H9 (cell line): Measurements from ENCODE around the gene F10. TPM values are rescaled to one million over a fixed set of nuclear protein-coding genes. Genes with fewer than 3 reads are reported as not detected.

Source experiments
- DNase-seq: peaks from one replicate; pipeline ENCODE4 v3.0.0-alpha.2; 2017
- H2AFZ ChIP-seq: one replicate; pipeline ENCODE4 v1.6.1; 2013; ENCODE audit warnings: mild to moderate bottlenecking, low read length, control low read depth, moderate library complexity
- H2AK5ac ChIP-seq: 2 replicates; pipeline ENCODE4 v1.6.1; 2013; ENCODE audit warnings: low read length, control low read depth, mixed read lengths; ENCODE audit not compliant: insufficient read length
- H2BK120ac ChIP-seq: one replicate; pipeline ENCODE4 v1.6.1; 2013; ENCODE audit warnings: low read depth, mild to moderate bottlenecking, low read length, control low read depth, inconsistent platforms; ENCODE audit not compliant: poor library complexity, severe bottlenecking
- H2BK12ac ChIP-seq: 2 replicates; pipeline ENCODE4 v1.6.1; 2013; ENCODE audit warnings: low read length, control low read depth, mixed read lengths, low read depth; ENCODE audit not compliant: insufficient read length
- H2BK15ac ChIP-seq: 2 replicates; pipeline ENCODE4 v1.6.1; 2013; ENCODE audit warnings: low read depth, low read length, control low read depth
- H2BK20ac ChIP-seq: one replicate; pipeline ENCODE4 v1.6.1; 2013; ENCODE audit warnings: low read depth, mild to moderate bottlenecking, low read length, control low read depth, inconsistent platforms; ENCODE audit not compliant: poor library complexity, severe bottlenecking
- H2BK5ac ChIP-seq: 2 replicates; pipeline ENCODE4 v1.6.1; 2013; ENCODE audit warnings: low read length, control low read depth, mixed read lengths; ENCODE audit not compliant: insufficient read length
- H3K14ac ChIP-seq: 2 replicates; pipeline ENCODE4 v1.6.1; 2013; ENCODE audit warnings: low read length, control low read depth; ENCODE audit not compliant: insufficient read depth
- H3K18ac ChIP-seq: 2 replicates; pipeline ENCODE4 v1.6.1; 2013; ENCODE audit warnings: low read depth, mild to moderate bottlenecking, mixed read lengths, low read length, control low read depth; ENCODE audit not compliant: insufficient read length
- H3K23ac ChIP-seq: 2 replicates; pipeline ENCODE4 v1.6.1; 2013; ENCODE audit warnings: low read length, control low read depth, mixed read lengths, low read depth; ENCODE audit not compliant: insufficient read length
- H3K23me2 ChIP-seq: 2 replicates; pipeline ENCODE4 v1.6.1; 2013; ENCODE audit warnings: low read depth, mild to moderate bottlenecking, mixed read lengths, low read length, control low read depth; ENCODE audit not compliant: insufficient read length, poor library complexity, severe bottlenecking
- H3K27ac ChIP-seq: 2 replicates; pipeline ENCODE4 v1.5.1; 2013; ENCODE audit warnings: low read length, control low read depth, mixed read lengths, low read depth; ENCODE audit not compliant: insufficient read length
- H3K27me3 ChIP-seq: 2 replicates; pipeline ENCODE4 v1.6.1; 2013; ENCODE audit warnings: low read length, control low read depth, inconsistent platforms; ENCODE audit not compliant: insufficient read depth
- H3K4ac ChIP-seq: 2 replicates; pipeline ENCODE4 v1.6.1; 2013; ENCODE audit warnings: low read depth, mild to moderate bottlenecking, control low read depth, inconsistent platforms, low read length, moderate library complexity
- H3K4me1 ChIP-seq: 2 replicates; pipeline ENCODE4 v1.6.1; 2013; ENCODE audit warnings: low read length, control low read depth, inconsistent platforms; ENCODE audit not compliant: insufficient read depth
- H3K4me2 ChIP-seq: 2 replicates; pipeline ENCODE4 v1.6.1; 2013; ENCODE audit warnings: low read length, control low read depth, mixed read lengths; ENCODE audit not compliant: insufficient read length, insufficient read depth
- H3K56ac ChIP-seq: 2 replicates; pipeline ENCODE4 v1.6.1; 2013; ENCODE audit warnings: low read depth, mild to moderate bottlenecking, mixed read lengths, low read length, control low read depth; ENCODE audit not compliant: insufficient read length
- H3K79me1 ChIP-seq: 2 replicates; pipeline ENCODE4 v1.6.1; 2013; ENCODE audit warnings: low read depth, mild to moderate bottlenecking, moderate library complexity, low read length, control low read depth, inconsistent platforms; ENCODE audit not compliant: insufficient read depth, poor library complexity, severe bottlenecking
- H3K79me2 ChIP-seq: 2 replicates; pipeline ENCODE4 v1.6.1; 2013; ENCODE audit warnings: low read length, control low read depth, inconsistent platforms; ENCODE audit not compliant: insufficient read depth
- H3K9ac ChIP-seq: 2 replicates; pipeline ENCODE4 v1.6.1; 2013; ENCODE audit warnings: low read length, control low read depth, mixed read lengths; ENCODE audit not compliant: insufficient read length; ENCODE audit errors: extremely low read depth
- H3K9me3 ChIP-seq: one replicate; pipeline ENCODE4 v1.6.1; 2013; ENCODE audit warnings: low read depth, low read length, inconsistent platforms; ENCODE audit not compliant: control insufficient read depth
- H3T11ph ChIP-seq: one replicate; pipeline ENCODE4 v1.6.1; 2013; ENCODE audit warnings: mild to moderate bottlenecking, low read length, control low read depth, inconsistent platforms
- H4K20me1 ChIP-seq: one replicate; pipeline ENCODE4 v1.6.1; 2013; ENCODE audit not compliant: control insufficient read depth, insufficient read length, insufficient read depth
- H4K5ac ChIP-seq: 2 replicates; pipeline ENCODE4 v1.6.1; 2013; ENCODE audit warnings: low read depth, mild to moderate bottlenecking, mixed read lengths, low read length, control low read depth; ENCODE audit not compliant: insufficient read length
- H4K8ac ChIP-seq: replicated peaks from 2 replicates; pipeline ENCODE4 v1.6.1; 2013; ENCODE audit warnings: low read length, control low read depth, mixed read lengths, low read depth; ENCODE audit not compliant: insufficient read length
- H4K91ac ChIP-seq: 2 replicates; pipeline ENCODE4 v1.6.1; 2013; ENCODE audit warnings: low read depth, mild to moderate bottlenecking, moderate library complexity, mixed read lengths, low read length, control low read depth; ENCODE audit not compliant: insufficient read length
- H3K27ac Mint-ChIP-seq, 3 experiments: 2 replicates in 2 of 3; 3 replicates in 1 of 3; pipeline ENCODE4 v1.8.0; 2020 to 2021; ENCODE audit warnings: mixed read lengths in 3 of 3, mild to moderate bottlenecking in 1 of 3, moderate library complexity in 1 of 3
- H3K27me3 Mint-ChIP-seq: 2 replicates; pipeline ENCODE4 v1.8.0; 2021; ENCODE audit warnings: low read depth, mild to moderate bottlenecking, moderate library complexity, mixed read lengths
- H3K36me3 Mint-ChIP-seq, 3 experiments: 2 replicates in 2 of 3; 3 replicates in 1 of 3; pipeline ENCODE4 v1.8.0; 2020 to 2021; ENCODE audit warnings: low read depth in 3 of 3, mixed read lengths in 3 of 3; ENCODE audit not compliant: insufficient read depth in 1 of 3
- H3K4me1 Mint-ChIP-seq, 2 experiments: 2 replicates each; pipeline ENCODE4 v1.8.0; 2020; ENCODE audit warnings: mixed read lengths in 2 of 2
- H3K4me3 Mint-ChIP-seq, 2 experiments: 2 replicates in 1 of 2; 3 replicates in 1 of 2; pipeline ENCODE4 v1.8.0; 2020 to 2021; ENCODE audit warnings: mild to moderate bottlenecking in 2 of 2, mixed read lengths in 2 of 2, moderate library complexity in 1 of 2
- H3K9me3 Mint-ChIP-seq, 2 experiments: 2 replicates in 1 of 2; 3 replicates in 1 of 2; pipeline ENCODE4 v1.8.0; 2020; ENCODE audit warnings: mild to moderate bottlenecking in 2 of 2, mixed read lengths in 2 of 2, moderate library complexity in 1 of 2
- CTCF ChIP-seq: fragments of 200-600 bp; sonication (generic); conservative IDR thresholded peaks from 3 replicates; pipeline ENCODE4 v1.8.0; 2021; ENCODE audit warnings: antibody characterized with exemption, mild to moderate bottlenecking
- WGBS: extraction: QIAGEN DNeasy Blood & Tissue Kit; methylation state at CpG from one replicate; pipeline ENCODE4 v1.1.7; 2013; ENCODE audit warnings: missing lambda C conversion rate, low lambda C conversion rate, mixed read lengths; ENCODE audit not compliant: insufficient read length; ENCODE audit errors: extremely low coverage; 5-methylcytosine and 5-hydroxymethylcytosine counted together
- total RNA-seq: library from RNA; stranded (reverse); gene quantifications from 2 replicates; pipeline ENCODE4 v1.2.1, GENCODE V29; 2021

F10 gene
- total RNA-seq, 1 experiment from 2014 or later: 1.7 TPM

- H4K20me1 ChIP-seq: peaks cover 4% of the 10 kb centered on the region
- no peak within 1 kb of the TSS for H3K27ac ChIP-seq
- H3K23me2 ChIP-seq: peaks cover 4% of the 10 kb centered on the region
- DNase-seq: no peak
- no peak within 1 kb of the TSS for H3K56ac ChIP-seq
- peaks cover 3 to 4% of the 10 kb centered on the region in 2 experiments; a peak in 4 of 5 replicates for H3K9me3 Mint-ChIP-seq
- H3K14ac ChIP-seq: peak within 1 kb of the TSS; percentile 43; the same call in 1 of the 2 replicates
- H2BK15ac ChIP-seq: no peak within 1 kb of the TSS
- H3K27ac Mint-ChIP-seq: no peak within 1 kb of the TSS; a peak in 1 of 7 replicates
- no peak within 1 kb of the TSS for H2BK12ac ChIP-seq
- no peak for TF ChIP-seq CTCF
- no peaks in the 10 kb centered on the region for H3K9me3 ChIP-seq
- H3K79me2 ChIP-seq: no peaks in the 10 kb centered on the region
- peak within 1 kb of the TSS; percentile 2 for H3K18ac ChIP-seq
- H2AFZ ChIP-seq: no peak within 1 kb of the TSS
- no peak within 1 kb of the TSS for H2BK20ac ChIP-seq
- H3K27me3 Mint-ChIP-seq: peaks cover 20% of the 10 kb centered on the region
- H3K9ac ChIP-seq: no peak within 1 kb of the TSS
- H3K4me1 Mint-ChIP-seq: peaks cover 7 to 19% of the 10 kb centered on the region in 2 experiments; a peak in 2 of 4 replicates
- H4K5ac ChIP-seq: no peak within 1 kb of the TSS
- H2BK5ac ChIP-seq: no peak within 1 kb of the TSS
- H3K36me3 Mint-ChIP-seq: peaks cover 3 to 5% (median 4%) of the 10 kb centered on the region in 3 experiments; a peak in 4 of 7 replicates
- H2AK5ac ChIP-seq: no peak within 1 kb of the TSS
- H3K4me2 ChIP-seq: no peak within 1 kb of the TSS
- no peak within 1 kb of the TSS for H4K91ac ChIP-seq
- peaks cover 12% of the 10 kb centered on the region; the same call in 1 of the 2 replicates for H3K27me3 ChIP-seq
- H3T11ph ChIP-seq: no peak within 1 kb of the TSS
- H4K8ac ChIP-seq: no peak within 1 kb of the TSS
- H3K23ac ChIP-seq: no peak within 1 kb of the TSS
- no peaks in the 10 kb centered on the region; the same call in 1 of the 2 replicates for H3K4me1 ChIP-seq
- no peak within 1 kb of the TSS for H3K4ac ChIP-seq
- no peaks in the 10 kb centered on the region for H3K79me1 ChIP-seq
- no peak within 1 kb of the TSS for H3K4me3 Mint-ChIP-seq
- H2BK120ac ChIP-seq: no peak within 1 kb of the TSS
- WGBS: no CpG with 5 or more reads among the region's 17 CpGs
Measured at GRCh38 chr13:113105032-113105920, 17.3 kb upstream of the F10 start, which contains the start of gene F7. Gene F7, plus strand, starts transcription at chr13:113105791. Its CDS starts 51 bp downstream, at chr13:113105842.
